GM18499 (cell line): ENCODE results near the gene STK11.
"Not testable (repeated sequence)": the region's sequence is repeated elsewhere in the genome, so short reads cannot be mapped to it uniquely, and the experiment has no call there.

Source experiments
- ATAC-seq: cut with Tn5 transposase; IDR thresholded peaks from one replicate; pipeline ENCODE4 v1.9.1; 2021; ENCODE audit warnings: moderate number of reproducible peaks; ENCODE audit not compliant: insufficient read depth, unreplicated experiment

STK11 gene

DNA sequence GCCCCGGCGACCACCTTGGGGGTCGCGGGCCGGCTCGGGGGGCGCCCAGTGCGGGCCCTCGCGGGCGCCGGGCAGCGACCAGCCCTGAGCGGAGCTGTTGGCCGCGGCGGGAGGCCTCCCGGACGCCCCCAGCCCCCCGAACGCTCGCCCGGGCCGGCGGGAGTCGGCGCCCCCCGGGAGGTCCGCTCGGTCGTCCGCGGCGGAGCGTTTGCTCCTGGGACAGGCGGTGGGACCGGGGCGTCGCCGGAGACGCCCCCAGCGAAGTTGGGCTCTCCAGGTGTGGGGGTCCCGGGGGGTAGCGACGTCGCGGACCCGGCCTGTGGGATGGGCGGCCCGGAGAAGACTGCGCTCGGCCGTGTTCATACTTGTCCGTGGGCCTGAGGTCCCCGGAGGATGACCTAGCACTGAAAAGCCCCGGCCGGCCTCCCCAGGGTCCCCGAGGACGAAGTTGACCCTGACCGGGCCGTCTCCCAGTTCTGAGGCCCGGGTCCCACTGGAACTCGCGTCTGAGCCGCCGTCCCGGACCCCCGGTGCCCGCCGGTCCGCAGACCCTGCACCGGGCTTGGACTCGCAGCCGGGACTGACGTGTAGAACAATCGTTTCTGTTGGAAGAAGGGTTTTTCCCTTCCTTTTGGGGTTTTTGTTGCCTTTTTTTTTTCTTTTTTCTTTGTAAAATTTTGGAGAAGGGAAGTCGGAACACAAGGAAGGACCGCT, 729 bp downstream of the STK11 start:
- no peak for ATAC-seq

- ATAC-seq: no peak
Measured at GRCh38 chr19:1206864-1207450, 1.4 kb downstream of the STK11 start.

- ATAC-seq: not testable (repeated sequence)
Measured at GRCh38 chr19:1208830-1209229, 3.3 kb downstream of the STK11 start.

DNA sequence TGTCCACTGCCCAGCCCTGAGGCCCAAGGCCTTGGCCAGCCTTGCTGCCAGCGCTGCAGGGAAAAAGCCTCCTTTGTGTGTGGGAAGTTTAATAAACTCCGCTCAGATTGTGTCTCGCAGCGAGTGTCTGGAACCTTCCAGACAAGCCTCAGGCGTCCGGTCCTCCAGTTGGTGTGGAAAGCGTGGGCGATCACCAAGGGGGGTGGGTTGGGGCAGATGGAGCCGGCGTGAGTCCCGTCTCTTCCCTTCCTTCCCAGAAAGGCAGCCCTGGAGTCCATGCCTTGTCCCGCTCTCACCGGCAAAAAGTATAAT, 4.6 kb downstream of the STK11 start:
- ATAC-seq: no peak

DNA sequence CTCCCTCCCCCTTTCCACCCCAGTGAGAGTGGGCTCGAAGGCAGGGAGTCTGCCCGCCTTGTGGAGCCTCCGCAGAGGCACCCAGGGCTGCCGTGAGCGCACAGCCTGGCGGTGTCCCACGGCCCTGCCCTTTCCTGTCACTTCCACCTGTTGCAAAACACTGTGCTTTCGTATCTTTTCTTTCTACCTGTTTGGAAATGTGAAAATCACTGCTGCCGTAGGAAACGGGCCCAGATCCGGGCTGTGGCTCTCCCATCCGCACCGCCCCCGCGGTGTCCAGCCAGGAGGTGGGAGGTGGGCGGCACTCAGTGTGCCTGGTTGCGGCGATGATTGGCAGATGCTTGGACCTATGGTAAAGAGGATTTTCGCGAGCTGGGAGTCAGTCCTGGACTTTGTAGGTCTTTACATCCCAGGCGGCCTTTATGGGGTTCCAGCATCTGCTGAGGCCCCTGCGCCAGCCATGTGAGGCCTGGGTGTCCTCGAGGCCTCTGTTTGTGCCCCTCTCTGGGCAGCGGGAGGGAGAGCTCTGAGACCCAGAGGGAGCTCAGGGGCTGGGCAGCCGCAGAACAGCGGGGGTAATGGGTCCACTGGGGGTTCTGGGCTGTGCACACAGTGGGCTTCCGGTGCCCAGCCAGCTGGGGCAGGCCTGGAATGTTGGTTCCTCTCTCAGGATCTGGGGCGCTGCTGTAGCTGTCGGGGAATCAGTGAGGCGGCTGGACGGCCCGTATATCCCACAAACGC, 6.1 kb downstream of the STK11 start:
- no peak for ATAC-seq

DNA sequence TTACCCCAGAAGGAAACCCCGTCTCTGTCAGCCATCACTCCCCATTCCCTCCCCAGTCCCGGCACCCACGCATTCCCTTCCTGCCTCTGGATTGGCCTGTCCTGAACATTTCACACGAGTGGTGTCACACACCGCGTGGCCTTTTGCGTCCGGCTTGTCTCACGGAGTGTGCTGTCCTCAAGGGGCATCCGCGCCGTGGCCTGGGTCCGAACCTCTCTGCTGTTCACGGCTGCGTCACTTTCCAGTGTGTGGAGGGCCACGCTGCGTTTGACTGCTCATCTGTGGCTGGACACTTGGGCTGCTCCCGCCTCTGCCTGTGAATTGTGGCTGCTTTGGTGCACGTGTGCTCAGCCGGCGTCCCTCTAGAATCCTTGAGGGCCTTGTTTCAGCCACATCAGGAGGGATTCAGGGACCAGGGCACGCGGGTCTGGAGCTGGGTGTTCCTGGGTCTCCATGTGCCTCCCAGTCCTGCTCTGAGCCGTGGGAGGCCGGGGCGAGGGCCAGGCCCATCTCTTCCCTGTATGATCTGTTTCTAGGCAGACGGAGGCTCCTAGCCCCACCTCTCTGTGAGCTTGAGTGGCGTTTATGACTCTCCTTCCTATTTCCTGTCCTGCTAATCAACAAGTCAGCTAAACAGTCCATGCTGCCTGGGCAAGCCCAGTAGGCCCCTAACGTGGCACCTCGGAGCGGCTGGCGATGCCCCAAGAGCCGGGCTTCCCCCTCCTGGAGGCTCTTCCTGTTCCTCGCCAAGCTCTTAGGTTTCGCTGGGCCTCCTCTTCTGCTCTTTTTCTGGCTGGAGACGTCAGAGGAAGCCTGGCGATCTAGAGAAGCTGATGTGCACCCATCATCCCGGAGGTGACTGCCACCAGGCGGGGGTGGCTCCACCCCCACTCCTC, 8.1 kb downstream of the STK11 start:
- no peak for ATAC-seq

- no peak for ATAC-seq
Measured at GRCh38 chr19:1214299-1214861, 8.8 kb downstream of the STK11 start.

DNA sequence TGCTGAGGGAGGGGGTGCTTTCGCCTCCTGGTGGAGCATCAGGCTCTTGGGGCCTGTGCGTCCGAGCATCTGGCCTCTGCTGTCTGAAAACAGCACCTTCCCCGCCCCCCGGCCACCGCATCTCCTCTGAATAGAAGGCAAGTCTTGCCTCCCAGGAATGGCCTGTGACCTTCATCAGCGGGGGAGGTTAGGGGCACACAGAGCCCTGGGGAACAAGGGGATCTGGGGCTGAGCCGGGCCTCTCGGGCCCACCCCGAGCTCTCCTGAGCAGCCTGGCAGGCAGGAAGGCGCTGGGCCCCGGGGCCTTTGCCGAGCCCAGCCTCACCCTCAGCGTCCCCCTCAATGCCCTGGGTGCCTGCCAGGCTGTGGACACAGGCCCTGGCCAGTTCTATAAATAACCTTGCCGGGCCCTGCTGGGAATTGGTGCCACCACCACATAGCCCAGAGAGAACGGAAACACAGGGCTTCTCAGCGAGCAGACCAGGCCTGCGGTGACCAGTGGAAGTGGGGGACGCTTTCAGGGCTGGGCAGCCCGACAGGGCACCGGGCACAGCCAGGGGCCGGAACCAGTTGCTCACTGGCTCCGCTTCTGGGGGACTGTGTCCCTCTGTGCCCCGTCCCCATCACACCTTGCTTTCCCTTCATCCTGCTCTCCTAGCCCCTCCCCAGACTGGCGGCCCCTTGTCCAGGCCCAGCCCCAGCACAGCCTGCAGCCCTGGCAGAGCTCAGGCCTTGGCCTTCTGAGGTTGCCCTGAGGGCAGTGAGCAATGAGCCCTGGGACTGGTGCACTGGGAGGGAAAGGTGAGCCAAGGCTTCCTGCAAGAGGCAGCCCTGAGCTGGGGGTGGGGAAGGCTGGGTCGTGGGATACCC, 9.5 kb downstream of the STK11 start:
- no peak for ATAC-seq

GRCh38 chr19:1216756-1217155, 11.2 kb downstream of the STK11 start:
- ATAC-seq: no peak

DNA sequence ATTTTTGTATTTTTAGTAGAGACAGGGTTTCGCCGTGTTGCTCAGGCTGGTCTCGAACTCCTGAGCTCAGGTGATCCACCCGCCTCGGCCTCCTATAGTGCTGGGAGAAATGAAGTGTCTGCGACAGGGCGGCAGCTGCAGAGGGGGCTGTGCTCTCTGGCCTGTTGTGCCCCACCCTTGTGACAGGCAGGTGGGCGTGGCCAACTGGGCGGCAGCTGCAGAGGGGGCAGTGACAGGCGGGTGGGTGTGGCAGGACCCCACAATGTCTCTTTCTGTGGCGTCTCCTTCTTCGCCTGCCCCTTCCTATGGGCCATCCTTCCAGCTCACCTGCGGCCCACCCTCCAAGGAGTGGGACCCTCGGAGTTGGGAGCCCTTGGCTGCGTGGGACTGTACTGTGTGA, 11.8 kb downstream of the STK11 start:
- ATAC-seq: no peak

DNA sequence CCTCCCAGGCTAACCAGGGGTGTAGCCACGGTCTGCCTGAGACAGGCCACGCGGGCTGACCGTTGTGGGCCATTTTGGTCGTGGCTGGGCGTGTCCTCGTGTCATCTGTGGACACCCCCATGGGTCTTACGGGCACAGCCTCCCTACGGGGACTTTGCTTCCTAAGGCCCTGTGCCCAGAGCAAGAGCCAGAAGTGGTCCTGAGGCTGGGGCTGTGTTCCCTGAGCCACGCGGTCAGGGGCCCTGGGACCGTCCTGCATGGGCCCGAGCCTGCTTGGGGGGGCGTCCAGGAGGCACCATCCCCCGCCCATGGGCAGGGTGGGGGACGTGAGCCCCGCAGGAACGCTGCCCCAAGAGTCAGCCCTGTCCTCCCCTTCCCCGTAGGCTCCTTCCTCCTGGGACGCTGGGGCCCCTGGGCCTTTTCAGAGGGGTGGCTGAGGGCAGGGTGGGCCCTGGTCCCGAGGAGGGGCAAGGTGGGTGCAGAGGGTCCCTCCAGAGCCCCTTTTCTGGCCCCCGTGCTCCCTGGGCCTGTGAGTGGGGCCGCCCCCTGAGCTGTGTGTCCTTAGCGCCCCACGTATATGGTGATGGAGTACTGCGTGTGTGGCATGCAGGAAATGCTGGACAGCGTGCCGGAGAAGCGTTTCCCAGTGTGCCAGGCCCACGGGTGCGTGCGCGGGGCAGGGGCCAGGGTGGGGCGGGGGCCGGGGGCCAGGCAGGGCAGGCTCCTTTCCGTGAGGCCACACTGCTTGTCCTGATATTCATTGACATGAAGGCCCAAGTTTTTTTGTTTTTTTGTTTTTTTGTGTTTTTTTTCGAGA, 13.4 kb downstream of the STK11 start:
- no peak for ATAC-seq

- no peak for ATAC-seq
Measured at GRCh38 chr19:1219786-1220476, 14.4 kb downstream of the STK11 start.

- no peak for ATAC-seq
Measured at GRCh38 chr19:1220477-1220930, 14.9 kb downstream of the STK11 start.

DNA sequence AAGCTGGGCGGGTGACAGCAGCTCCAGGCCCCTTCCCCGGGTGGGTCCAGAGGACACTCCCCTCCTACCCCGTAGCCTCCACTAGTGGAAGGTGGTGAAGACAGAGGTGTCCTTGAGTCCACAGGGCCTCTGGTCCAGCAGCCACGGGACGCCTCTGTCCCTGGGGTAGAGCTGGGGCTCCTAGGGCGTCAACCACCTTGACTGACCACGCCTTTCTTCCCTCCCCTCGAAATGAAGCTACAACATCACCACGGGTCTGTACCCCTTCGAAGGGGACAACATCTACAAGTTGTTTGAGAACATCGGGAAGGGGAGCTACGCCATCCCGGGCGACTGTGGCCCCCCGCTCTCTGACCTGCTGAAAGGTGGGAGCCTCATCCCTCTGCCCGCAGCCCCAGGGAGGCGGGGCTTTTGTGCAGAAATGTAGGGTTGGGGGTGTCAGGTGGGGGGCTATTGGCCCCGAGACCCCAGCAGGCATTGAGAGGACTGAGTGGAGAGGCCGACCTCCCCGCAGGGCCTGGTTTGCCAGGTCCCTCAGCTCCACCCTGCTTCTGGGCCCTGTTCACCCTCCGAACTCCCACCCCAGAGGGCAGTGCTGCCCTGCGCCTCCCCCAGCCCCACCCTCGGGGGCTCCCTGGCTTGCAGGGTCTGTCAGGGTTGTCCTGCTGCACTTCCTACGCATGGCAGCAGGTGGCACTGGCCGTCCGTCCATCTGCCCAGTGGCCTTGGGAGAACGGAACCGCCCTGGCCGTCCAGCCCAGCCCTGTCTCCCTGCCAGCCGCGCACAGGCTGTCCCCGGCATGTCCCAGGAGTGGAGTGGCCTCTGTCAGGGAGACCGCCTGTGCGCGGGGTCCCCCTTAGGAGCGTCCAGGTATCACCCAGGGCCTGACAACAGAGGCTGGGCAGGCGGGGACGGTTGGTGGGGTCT, 15.7 kb downstream of the STK11 start:
- ATAC-seq: no peak

GRCh38 chr19:1221904-1222255, 16.3 kb downstream of the STK11 start:
- no peak for ATAC-seq

GRCh38 chr19:1222394-1222793, 16.8 kb downstream of the STK11 start:
- ATAC-seq: no peak
